SK-N-MC (cell line): ENCODE data around the gene MMP23B.

Source experiments
- EZH2 ChIP-seq: fragments of 200-600 bp; sonication (generic); IDR thresholded peaks from one replicate; pipeline ENCODE4 v1.6.1; 2017; ENCODE audit warnings: antibody characterized with exemption
- POLR2AphosphoS5 ChIP-seq: IDR thresholded peaks from 2 replicates; pipeline ENCODE4 v1.6.1; 2012; ENCODE audit warnings: mild to moderate bottlenecking, low read depth, low read length, borderline replicate concordance

DNA sequence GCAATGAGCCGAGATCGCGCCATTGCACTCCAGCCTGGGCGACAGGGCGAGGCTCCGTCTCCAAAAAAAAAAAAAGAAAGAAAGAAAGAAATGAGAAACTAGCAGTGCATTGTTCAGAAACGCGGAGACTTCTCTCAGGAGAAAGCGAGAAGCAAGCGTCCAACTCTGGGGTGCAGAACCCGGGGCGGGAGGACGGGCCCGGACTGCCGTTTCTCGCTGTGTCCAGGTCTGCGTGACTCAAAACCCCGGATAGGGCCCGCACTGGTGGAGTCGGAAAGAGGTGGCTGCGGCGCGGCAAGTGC, 17.1 kb upstream of the MMP23B start:
- TF ChIP-seq EZH2 (no peak), POLR2AphosphoS5 (no peak)
